Peyer's patch (tissue), 4 donors: ENCODE data around the gene E4F1. TPM values are rescaled to one million over a fixed set of nuclear protein-coding genes. Genes with fewer than 3 reads are reported as not detected.

ENCODE experiments used
- DNase-seq, 3 donors: peaks; one replicate each; pipeline ENCODE4 v3.0.0-alpha.2; 2017 to 2019
- H3K27ac ChIP-seq, 4 donors: fragments of 200-600 bp; sonication (generic); one replicate each; pipeline ENCODE4 v1.5.1; 2016 to 2019
- H3K27me3 ChIP-seq, 2 donors: fragments of 200-600 bp; sonication (generic); one replicate each; pipeline ENCODE4 v1.5.1; 2019
- H3K36me3 ChIP-seq, 3 donors: fragments of 200-600 bp; sonication (generic); one replicate each; pipeline ENCODE4 v1.5.1; 2016 to 2019
- H3K4me1 ChIP-seq, 4 donors: fragments of 200-600 bp; sonication (generic); one replicate each; pipeline ENCODE4 v1.5.1; 2016 to 2019
- H3K4me3 ChIP-seq, 4 donors: fragments of 200-600 bp; sonication (generic); 1 replicate in 3 of 4; 2 replicates in 1 of 4; pipeline ENCODE4 v1.5.1; 2016 to 2019; ENCODE audit warnings: mild to moderate bottlenecking in 1 of 4
- H3K9me3 ChIP-seq, 4 donors: fragments of 200-600 bp; sonication (generic); one replicate each; pipeline ENCODE4 v1.5.1; 2016 to 2019; ENCODE audit warnings: mild to moderate bottlenecking in 1 of 4
- POLR2A ChIP-seq, 2 donors: fragments of 450-650 bp; IDR thresholded peaks; one replicate each; pipeline ENCODE4 v1.5.1; 2017; ENCODE audit warnings: antibody characterized with exemption in 2 of 2, mild to moderate bottlenecking in 2 of 2, moderate library complexity in 2 of 2
- total RNA-seq, 4 donors: library from RNA; depleted of rRNA; stranded (reverse); fragments of >200 nt; gene quantifications; one replicate each; pipeline ENCODE4 v1.1.0, GENCODE V29; 2016
- TF ChIP-seq, protein P1 (sequence below), 6 experiments: fragments of 450-650 bp in 4 of 6; fragments of 200-600 bp in 2 of 6; sonication (generic) in 1 of 6; IDR thresholded peaks; one replicate each; pipeline ENCODE4 v1.5.1; 2017 to 2019; ENCODE audit warnings: antibody characterized with exemption in 6 of 6, mild to moderate bottlenecking in 3 of 6, moderate library complexity in 1 of 6

The E4F1 gene
- total RNA-seq, 4 donors from 2014 or later, result 35.6 to 124 (median 76.2) TPM

DNA sequence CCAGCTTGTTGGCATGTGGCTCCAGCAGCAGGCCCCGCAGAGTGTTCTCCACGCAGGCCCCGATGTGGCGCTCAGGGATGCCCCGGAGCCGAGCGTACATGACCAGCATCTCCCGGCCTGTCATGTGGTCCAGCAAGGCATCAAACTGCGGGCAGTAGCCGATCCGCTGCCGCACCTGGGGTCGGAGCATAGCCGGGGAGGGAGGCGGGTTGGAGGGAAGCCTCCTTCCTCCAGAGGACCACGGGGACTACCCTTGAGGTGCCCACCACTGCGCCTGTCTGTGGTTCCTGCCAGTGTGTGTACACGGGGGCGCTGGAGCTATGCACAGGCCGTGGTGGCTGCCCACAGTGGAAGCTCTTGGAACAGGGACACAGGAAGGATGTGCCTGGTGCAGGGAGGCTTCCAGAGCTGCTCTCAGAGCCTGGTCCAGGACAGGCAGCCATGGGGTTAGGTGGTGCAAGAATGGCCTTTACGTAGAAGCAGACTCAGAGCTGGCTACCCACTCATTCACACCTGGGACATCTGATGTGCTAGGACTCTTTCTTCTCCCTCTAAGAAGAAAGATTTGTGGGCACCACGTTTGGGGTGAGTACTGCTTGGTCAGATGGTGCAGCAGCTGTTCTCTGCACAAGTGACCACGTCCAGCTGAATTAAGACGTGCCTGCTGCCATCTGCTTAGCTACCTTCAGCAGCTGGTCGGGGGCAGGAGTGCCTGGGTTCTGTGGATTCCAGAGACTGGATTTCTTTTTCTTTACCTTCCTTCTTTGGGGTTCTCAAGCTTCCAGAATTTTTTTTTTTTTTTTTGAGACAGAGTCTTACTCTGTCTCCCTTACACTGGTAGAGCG lies 55.8 kb downstream of the E4F1 start:
- H3K36me3 ChIP-seq, result no peaks in the 10 kb centered on the region
- H3K27ac ChIP-seq, result no peak overlapping the region
- H3K27me3 ChIP-seq, result no peaks in the 10 kb centered on the region
- H3K4me1 ChIP-seq, result no peaks in the 10 kb centered on the region
- H3K9me3 ChIP-seq, result no peaks in the 10 kb centered on the region
- no peak for TF ChIP-seq POLR2A (IDR thresholded peaks at IDR 0.05)
- TF ChIP-seq, protein P1, sequence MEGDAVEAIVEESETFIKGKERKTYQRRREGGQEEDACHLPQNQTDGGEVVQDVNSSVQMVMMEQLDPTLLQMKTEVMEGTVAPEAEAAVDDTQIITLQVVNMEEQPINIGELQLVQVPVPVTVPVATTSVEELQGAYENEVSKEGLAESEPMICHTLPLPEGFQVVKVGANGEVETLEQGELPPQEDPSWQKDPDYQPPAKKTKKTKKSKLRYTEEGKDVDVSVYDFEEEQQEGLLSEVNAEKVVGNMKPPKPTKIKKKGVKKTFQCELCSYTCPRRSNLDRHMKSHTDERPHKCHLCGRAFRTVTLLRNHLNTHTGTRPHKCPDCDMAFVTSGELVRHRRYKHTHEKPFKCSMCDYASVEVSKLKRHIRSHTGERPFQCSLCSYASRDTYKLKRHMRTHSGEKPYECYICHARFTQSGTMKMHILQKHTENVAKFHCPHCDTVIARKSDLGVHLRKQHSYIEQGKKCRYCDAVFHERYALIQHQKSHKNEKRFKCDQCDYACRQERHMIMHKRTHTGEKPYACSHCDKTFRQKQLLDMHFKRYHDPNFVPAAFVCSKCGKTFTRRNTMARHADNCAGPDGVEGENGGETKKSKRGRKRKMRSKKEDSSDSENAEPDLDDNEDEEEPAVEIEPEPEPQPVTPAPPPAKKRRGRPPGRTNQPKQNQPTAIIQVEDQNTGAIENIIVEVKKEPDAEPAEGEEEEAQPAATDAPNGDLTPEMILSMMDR (IDR thresholded peaks at IDR 0.05), result no peak
- no peak overlapping the region for H3K4me3 ChIP-seq
- DNase-seq, result no peak

DNA sequence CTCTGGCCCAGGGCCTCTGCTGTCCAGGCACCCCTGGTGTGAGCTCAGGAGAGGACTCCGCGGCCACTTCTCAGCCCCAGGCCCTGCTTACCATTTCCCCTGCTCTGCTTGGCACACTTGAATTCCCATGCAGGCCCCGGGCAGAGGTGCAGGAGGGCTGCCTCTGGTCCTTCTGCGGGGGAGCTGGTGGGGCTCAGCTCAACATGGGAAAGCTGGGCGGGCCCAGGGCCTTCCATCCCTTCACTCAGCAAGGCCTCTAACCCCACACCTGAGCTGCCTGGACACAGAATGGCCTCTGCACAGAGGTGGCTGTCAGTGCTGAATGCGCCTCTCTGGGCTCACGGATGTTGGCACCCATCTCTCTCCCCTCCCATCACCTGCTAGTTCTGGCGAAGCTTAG lies 57.1 kb downstream of the E4F1 start:
- H3K36me3 ChIP-seq, result no peaks in the 10 kb centered on the region
- H3K4me3 ChIP-seq, result no peak overlapping the region
- no peaks in the 10 kb centered on the region for H3K4me1 ChIP-seq
- H3K27ac ChIP-seq, result no peak overlapping the region
- TF ChIP-seq, protein P1 (IDR thresholded peaks at IDR 0.05), result no peak
- no peak for TF ChIP-seq POLR2A (IDR thresholded peaks at IDR 0.05)
- H3K27me3 ChIP-seq, result no peaks in the 10 kb centered on the region
- no peak for DNase-seq
- no peaks in the 10 kb centered on the region for H3K9me3 ChIP-seq

GRCh38 chr16:2280981-2281542 lies 57.7 kb downstream of the E4F1 start:
- DNase-seq, result no peak
- H3K36me3 ChIP-seq, result no peaks in the 10 kb centered on the region

DNA sequence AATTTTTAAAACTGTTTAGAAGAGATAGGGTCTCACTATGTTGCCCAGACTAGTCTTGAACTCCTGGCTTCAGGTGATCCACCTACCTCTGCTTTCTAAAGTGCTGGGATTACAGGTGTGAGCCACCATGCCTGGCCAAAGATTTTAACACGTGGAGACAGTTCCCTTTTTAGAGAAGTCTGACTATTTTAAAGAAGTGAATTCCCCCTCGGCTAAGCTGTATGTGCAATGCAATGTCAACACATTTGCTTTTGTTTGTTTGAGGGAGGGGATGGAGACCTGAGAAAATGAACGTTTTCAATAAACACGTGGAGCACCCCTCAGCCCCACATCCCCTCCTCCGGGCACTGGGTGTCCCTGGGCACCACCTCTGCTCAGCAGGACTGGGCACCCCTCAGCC lies 58.9 kb downstream of the E4F1 start:
- Histone ChIP-seq H3K9me3 (no peaks in the 10 kb centered on the region), H3K36me3 (no peaks in the 10 kb centered on the region), H3K27me3 (no peaks in the 10 kb centered on the region), H3K27ac (no peak overlapping the region), H3K4me1 (no peaks in the 10 kb centered on the region), H3K4me3 (no peak overlapping the region)
- DNase-seq, result no peak
- TF ChIP-seq, protein P1 (IDR thresholded peaks at IDR 0.05), result no peak
- TF ChIP-seq POLR2A (IDR thresholded peaks at IDR 0.05), result no peak

More at GRCh38 chr16:2280981-2281542, 57.7 kb downstream of the E4F1 start:
- no peak overlapping the region for H3K4me3 ChIP-seq
- H3K4me1 ChIP-seq, result no peaks in the 10 kb centered on the region
- no peak for TF ChIP-seq POLR2A (IDR thresholded peaks at IDR 0.05)
- TF ChIP-seq, protein P1 (IDR thresholded peaks at IDR 0.05), result no peak
- H3K9me3 ChIP-seq, result no peaks in the 10 kb centered on the region
- no peak overlapping the region for H3K27ac ChIP-seq
- H3K27me3 ChIP-seq, result no peaks in the 10 kb centered on the region

DNA sequence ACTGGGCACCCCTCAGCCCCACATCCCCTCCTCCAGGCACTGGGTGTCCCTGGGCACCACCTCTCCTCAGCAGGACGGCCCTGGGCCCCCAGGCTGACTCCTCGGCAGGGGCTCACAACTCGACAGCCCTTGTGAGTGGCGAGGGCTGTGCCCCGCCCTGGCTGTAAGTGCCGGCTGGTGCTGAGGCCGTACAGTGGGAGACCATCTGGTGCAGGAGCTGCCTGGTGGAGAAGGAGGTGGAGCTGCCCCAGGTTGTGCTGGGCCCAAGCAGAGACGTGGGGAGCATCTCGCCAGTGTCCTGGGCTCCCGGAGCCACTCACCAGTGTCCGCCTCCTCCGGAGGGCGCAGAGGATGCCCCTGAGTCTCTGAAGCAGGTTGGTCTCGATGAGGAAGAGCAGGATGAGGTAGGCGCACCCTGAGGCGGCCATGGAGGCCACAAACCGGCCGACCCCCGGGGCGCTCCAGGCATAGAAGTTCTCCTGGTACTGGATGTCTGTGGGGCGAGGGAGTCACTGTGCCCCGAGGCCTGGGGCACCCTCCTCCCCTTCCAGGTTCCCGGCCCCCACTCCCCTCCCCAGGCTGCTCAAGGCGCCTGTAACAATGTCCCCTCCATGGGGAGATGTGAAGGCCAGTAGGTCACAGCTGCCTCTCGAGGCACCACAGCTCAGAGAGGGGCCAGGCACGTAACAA lies 59.6 kb downstream of the E4F1 start:
- no peak for DNase-seq
- H3K4me3 ChIP-seq, result no peak overlapping the region
- no peaks in the 10 kb centered on the region for H3K4me1 ChIP-seq
- no peaks in the 10 kb centered on the region for H3K9me3 ChIP-seq
- H3K27me3 ChIP-seq, result no peaks in the 10 kb centered on the region
- no peak overlapping the region for H3K27ac ChIP-seq
- H3K36me3 ChIP-seq, result no peaks in the 10 kb centered on the region
- TF ChIP-seq, protein P1 (IDR thresholded peaks at IDR 0.05), result no peak
